Measurements from ENCODE around the gene KLHDC4.

GRCh38 chr16:87736008-87736382 is 29.8 kb downstream of the KLHDC4 start:
- TF ChIP-seq CTCF (IDR thresholded peaks at IDR 0.05) (no peak), JUND (IDR thresholded peaks at IDR 0.05) (no peak), PBX3 (IDR thresholded peaks at IDR 0.05) (no peak), REST (IDR thresholded peaks at IDR 0.05; ENCODE audit: low read depth, low read length) (no peak), GABPA (IDR thresholded peaks at IDR 0.05; ENCODE audit: low read depth) (no peak), POLR2AphosphoS5 (IDR thresholded peaks at IDR 0.05; ENCODE audit: low read depth, low read length) (no peak), EZH2phosphoT487 (IDR thresholded peaks at IDR 0.05; ENCODE audit: borderline replicate concordance, low read depth) (no peak), EP300 (IDR thresholded peaks at IDR 0.05; ENCODE audit: borderline replicate concordance in 1 of 2, low read depth in 1 of 2, low read length in 1 of 2) (no peak), RAD21 (IDR thresholded peaks at IDR 0.05; ENCODE audit: low read length) (no peak), CHD2 (IDR thresholded peaks at IDR 0.05; ENCODE audit: low read length, partially characterized antibody) (no peak)

All from SK-N-SH (cell line).